Lower leg skin (tissue), 4 donors: ENCODE data around the gene MRPL9. TPM values are rescaled to one million over a fixed set of nuclear protein-coding genes. Genes with fewer than 3 reads are reported as not detected.
"Not testable (repeated sequence)": the region's sequence is repeated elsewhere in the genome, so short reads cannot be mapped to it uniquely, and the experiment has no call there.

Experiments
- DNase-seq, 2 donors: peaks; one replicate each; pipeline ENCODE4 v3.0.0-alpha.2; 2019; ENCODE audit warnings: low spot score in 2 of 2
- H3K4me3 ChIP-seq: fragments of 200-600 bp; sonication (generic); 2 replicates; pipeline ENCODE4 v1.5.1; 2017; ENCODE audit warnings: mild to moderate bottlenecking, low read depth; ENCODE audit not compliant: poor library complexity, severe bottlenecking
- POLR2A ChIP-seq, 2 donors: fragments of 450-650 bp; IDR thresholded peaks; one replicate each; pipeline ENCODE4 v1.6.1; 2016 to 2017; ENCODE audit warnings: antibody characterized with exemption in 2 of 2, mild to moderate bottlenecking in 1 of 2, moderate library complexity in 1 of 2
- WGBS, 2 donors: methylation state at CpG; one replicate each; pipeline ENCODE4 v1.1.5; 2018; 5-methylcytosine and 5-hydroxymethylcytosine counted together
- intact Hi-C: fragments of 100-400 bp; cut with DNase I; formaldehyde crosslinking; loops from one replicate; pipeline ENCODE4 v1.15.0; 2023; ENCODE audit warnings: low total_unique reads
- total RNA-seq, 4 donors: library from RNA; depleted of rRNA; stranded (reverse); fragments of >200 nt; gene quantifications; one replicate each; pipeline ENCODE4 v1.1.0, GENCODE V29; 2016
- TF ChIP-seq, protein P1 (sequence below), 3 donors: fragments of 450-650 bp; IDR thresholded peaks; one replicate each; pipeline ENCODE4 v1.5.1; 2016; ENCODE audit warnings: antibody characterized with exemption in 3 of 3, mild to moderate bottlenecking in 3 of 3, moderate library complexity in 2 of 3

The MRPL9 gene
- total RNA-seq, 4 donors from 2014 or later, result 48.8 to 112 (median 66.4) TPM

DNA sequence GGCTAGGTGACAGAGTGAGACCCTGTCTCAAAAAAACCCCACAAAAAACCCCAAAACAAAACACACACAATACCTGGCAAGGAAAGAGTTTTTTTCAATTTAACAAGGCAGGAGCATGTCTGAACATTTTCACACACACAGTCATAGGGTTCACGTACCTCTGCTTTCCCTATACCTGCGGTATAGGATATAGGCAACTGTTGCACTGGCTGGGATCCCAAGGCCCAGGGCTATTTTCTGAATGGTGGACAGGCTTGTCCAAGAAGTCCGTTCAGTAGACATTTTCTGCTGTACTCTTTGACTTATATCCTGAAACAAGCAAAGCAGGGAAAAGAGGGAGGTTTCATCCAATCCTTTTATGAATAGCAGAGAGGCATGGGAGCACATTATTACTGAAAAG lies 19.4 kb upstream of the MRPL9 start:
- 45 to 54% methylated on average over 3 of the region's 3 CpGs for WGBS, 2 donors
- no peak for DNase-seq
- TF ChIP-seq, protein P1, sequence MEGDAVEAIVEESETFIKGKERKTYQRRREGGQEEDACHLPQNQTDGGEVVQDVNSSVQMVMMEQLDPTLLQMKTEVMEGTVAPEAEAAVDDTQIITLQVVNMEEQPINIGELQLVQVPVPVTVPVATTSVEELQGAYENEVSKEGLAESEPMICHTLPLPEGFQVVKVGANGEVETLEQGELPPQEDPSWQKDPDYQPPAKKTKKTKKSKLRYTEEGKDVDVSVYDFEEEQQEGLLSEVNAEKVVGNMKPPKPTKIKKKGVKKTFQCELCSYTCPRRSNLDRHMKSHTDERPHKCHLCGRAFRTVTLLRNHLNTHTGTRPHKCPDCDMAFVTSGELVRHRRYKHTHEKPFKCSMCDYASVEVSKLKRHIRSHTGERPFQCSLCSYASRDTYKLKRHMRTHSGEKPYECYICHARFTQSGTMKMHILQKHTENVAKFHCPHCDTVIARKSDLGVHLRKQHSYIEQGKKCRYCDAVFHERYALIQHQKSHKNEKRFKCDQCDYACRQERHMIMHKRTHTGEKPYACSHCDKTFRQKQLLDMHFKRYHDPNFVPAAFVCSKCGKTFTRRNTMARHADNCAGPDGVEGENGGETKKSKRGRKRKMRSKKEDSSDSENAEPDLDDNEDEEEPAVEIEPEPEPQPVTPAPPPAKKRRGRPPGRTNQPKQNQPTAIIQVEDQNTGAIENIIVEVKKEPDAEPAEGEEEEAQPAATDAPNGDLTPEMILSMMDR (IDR thresholded peaks at IDR 0.05), result no peak
- TF ChIP-seq POLR2A (IDR thresholded peaks at IDR 0.05), result no peak
- intact Hi-C loops, result no loop called here
- no peak overlapping the region for H3K4me3 ChIP-seq

DNA sequence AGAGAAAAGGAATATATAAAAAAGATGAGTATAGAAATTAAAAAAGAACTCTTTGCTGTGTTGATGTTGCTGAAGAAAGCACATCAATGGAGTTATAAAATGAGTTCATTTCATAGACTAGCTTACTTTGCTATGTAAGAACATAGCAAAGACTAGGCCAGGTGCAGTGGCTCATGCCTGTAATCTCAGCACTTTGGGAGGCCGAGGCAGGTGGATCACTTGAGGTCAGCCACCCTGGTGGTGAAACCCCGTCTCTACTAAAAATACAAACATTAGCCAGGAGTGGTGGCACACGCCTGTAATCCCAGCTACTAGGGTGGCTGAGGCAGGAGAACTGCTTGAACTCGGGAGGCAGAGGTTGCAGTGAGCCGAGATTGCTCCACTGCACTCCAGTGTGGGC lies 18.7 kb upstream of the MRPL9 start:
- DNase-seq, H3K4me3 ChIP-seq, intact Hi-C loops: not testable (repeated sequence)
- 87 to 96% methylated on average over 5 of the region's 5 CpGs for WGBS, 2 donors

DNA sequence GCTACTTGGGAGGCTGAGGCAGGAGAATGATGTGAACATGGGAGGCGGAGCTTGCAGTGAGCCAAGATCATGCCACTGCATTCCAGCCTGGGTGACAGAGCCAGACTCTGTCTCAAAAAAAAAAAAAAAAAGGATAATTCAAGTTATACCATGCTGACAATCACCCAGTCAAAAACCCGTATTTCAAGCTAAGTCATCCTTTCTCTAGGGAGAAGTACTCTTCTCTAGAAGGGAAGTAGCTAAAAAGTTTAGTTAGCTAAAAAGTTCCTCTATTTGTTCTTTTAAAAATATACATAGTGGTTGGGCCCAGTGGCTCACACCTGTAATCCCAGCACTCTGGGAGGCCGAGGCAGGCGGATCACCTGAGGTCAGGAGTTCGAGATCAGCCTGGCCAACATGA lies 17.4 kb upstream of the MRPL9 start:
- H3K4me3 ChIP-seq, intact Hi-C loops, DNase-seq: not testable (repeated sequence)
- 93 to 94% methylated on average over 5 of the region's 5 CpGs for WGBS, 2 donors

DNA sequence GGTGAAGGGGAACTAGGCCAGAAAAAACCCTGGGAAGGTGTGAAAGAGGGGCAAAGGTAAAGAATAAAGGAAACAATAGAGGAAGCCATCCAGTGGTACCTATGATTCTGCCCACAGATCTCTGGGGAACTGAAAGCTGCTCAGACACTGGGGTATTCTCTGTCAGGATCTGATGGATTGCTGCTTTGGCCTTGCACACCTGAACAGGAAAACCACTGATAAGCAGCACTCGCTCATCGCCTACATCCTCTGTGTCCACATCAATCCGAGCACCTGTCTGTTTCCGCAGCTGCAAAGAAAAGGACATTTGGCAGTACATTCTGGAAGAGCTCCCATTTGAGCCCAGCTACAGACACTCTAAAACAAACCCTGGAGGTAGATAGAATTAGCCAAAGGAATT lies 16.6 kb upstream of the MRPL9 start:
- intact Hi-C loops, result no loop called here
- no peak overlapping the region for H3K4me3 ChIP-seq
- DNase-seq, result no peak
- no peak for TF ChIP-seq POLR2A (IDR thresholded peaks at IDR 0.05)
- TF ChIP-seq, protein P1 (IDR thresholded peaks at IDR 0.05), result no peak
- WGBS, 2 donors, result 88 to 90% methylated on average over 4 of the region's 4 CpGs

DNA sequence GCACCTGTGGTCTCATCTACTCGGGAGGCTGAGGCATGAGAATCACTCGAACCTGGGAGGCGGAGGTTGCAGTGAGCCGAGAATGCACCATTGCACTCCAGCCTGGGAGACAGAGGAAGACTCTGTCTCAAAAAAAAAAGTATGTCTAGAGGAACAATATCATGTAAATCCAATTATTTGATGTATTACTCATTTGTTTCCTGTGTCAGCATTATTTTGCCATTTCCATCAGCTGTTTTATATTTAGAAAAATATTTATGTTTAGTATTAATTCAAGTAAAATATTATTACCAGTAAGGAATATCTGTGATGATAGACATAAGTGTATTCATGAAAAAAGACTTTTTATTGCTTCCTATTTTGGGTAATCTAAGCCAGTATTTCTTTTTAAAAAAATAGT lies 14.0 kb upstream of the MRPL9 start:
- intact Hi-C loops, result no loop called here
- TF ChIP-seq POLR2A (IDR thresholded peaks at IDR 0.05), result no peak
- TF ChIP-seq, protein P1 (IDR thresholded peaks at IDR 0.05), result no peak
- WGBS, 2 donors, result 88 to 97% methylated on average over 4 of the region's 4 CpGs
- DNase-seq, result no peak
- H3K4me3 ChIP-seq, result no peak overlapping the region

DNA sequence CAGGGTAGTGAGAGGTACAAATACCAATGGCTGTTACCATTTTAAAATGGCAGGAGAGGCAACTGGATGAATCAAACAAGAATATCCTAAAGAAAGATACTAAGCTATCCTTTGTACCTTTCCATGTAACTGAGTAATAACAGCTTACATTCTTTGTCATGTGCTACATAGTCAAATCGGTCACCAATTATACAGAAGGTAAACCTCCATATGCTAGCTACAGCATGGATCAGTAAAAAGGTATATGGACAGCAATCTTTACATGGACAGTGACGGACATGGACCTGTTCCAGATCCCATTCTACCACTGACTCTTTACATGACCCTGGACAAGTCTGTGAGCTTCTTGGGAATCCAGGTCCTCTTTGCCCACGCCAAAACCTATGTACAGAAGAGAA lies 13.4 kb upstream of the MRPL9 start:
- intact Hi-C loops, result no loop called here
- no peak for DNase-seq
- 95% methylated on average over 3 of the region's 3 CpGs for WGBS, 2 donors
- H3K4me3 ChIP-seq, result no peak overlapping the region
- TF ChIP-seq, protein P1 (IDR thresholded peaks at IDR 0.05), result no peak
- no peak for TF ChIP-seq POLR2A (IDR thresholded peaks at IDR 0.05)

DNA sequence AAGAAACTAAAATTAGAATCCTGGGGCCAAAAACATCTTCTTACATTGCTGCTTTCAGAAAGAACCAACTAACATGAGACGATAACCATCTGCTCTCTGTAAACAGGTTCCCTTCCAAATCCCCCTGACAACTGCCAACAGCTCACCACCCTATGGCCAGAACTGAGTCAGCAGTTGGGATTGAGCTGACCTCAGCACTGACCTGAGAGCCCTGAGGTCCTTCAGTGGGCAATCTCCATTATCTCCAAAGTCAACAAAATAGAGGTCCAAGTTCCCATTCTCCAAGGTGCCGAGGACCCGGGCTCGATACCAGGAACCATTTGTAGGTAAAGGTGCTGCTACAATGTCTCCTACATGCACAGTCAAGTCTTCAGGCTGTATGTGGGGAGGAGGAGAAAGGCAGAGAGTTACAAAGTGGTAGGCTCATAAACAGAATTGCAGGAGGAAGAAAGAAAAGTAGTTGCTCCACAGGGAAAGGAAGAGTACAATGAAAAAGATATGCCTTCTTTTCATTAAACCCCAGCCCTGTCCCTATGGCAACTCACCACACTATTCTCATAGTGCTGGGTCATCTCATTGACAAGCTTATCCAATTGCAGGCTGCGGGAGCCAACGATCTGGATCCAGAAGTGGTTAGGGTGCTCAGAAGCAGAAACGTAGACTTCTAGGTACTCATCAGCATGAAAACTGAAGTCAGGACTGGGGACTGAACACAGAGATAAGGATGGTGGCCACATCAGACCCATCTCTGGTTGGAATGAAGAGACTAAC lies 12.8 kb upstream of the MRPL9 start:
- DNase-seq, result no peak
- intact Hi-C loops, result no loop called here
- H3K4me3 ChIP-seq, result no peak overlapping the region
- no peak for TF ChIP-seq POLR2A (IDR thresholded peaks at IDR 0.05)
- TF ChIP-seq, protein P1 (IDR thresholded peaks at IDR 0.05), result no peak
- 93 to 95% methylated on average over 7 of the region's 7 CpGs for WGBS, 2 donors
